GM19025 (cell line): Measurements from ENCODE around the gene PACSIN2.
"Not testable (repeated sequence)": the region's sequence is repeated elsewhere in the genome, so short reads cannot be mapped to it uniquely, and the experiment has no call there.

ENCODE experiments used
- ATAC-seq: cut with Tn5 transposase; IDR thresholded peaks from one replicate; pipeline ENCODE4 v1.9.1; 2021; ENCODE audit warnings: mild to moderate bottlenecking, low read depth, moderate library complexity; ENCODE audit not compliant: unreplicated experiment

Gene PACSIN2

DNA sequence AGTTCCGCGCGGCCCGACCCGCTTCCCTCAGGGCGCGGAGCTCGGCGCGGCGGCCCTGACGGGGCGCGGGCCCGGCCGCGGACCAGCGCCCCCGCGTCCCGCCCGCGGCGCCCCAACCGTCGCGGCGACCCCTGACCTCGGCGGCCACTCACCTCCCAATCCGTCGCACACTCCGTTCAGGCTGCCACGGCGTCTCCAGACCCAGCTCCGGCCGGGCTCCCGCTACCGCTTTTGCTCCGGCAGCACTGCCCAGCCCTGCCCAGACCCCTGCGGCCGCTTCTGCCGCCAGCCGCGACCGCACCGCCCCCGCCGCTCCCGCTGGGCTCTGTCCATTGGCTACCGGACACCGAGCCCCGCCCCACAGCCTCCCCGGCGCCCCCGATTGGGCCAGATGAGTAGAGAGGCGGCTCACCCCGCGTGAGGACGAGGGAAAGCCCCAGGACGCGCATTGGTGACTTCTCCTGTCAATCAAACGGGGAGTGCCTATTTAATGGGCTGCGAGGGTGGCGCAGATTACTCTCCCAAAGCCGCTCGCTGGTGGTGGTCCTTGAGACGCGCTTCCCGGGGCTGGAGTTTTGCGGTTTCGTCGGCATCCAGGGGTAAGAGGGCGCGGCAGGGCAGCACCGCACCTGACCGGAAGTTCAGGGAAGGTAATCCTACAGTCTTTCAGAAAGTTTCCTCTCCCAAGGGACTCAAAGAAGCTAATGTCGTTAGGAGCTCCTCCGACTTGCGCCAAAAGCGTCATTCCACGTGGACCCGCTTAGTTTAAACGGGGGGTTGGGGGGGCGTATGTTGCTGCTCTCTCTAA is at the start of gene PACSIN2:
PACSIN2 (minus strand) TSS at position 281 of the 808 bp plus-strand sequence. CDS start 103,069 bp downstream, outside the sequence.
- peak; percentile 95 for ATAC-seq

- ATAC-seq, result no peak
Measured at GRCh38 chr22:43060183-43060582, 45.2 kb upstream of the PACSIN2 start.

DNA sequence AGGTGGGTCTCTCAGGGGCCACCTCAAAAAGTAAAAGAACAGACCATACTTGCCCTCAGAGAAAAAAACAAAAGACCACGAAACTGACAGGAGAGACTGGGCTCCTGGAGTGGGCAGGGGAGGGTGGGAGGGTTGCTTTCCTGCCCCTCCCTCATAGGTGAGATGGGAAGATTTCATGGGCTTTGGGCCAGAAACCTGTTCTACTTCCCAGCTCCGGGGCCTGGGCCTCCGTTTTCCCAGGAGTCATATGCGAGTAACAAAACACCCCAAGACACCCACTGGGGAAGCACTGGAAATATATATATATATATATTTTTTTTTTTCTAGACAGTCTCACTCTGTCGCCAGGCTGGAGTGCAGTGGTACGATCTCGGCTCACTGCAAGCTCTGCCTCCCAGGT is 42.7 kb upstream of the PACSIN2 start:
- ATAC-seq, result no peak

- ATAC-seq, result no peak
Measured at GRCh38 chr22:43053176-43053575, 38.2 kb upstream of the PACSIN2 start.

- no peak for ATAC-seq
Measured at GRCh38 chr22:43050995-43051394, 36.0 kb upstream of the PACSIN2 start.

GRCh38 chr22:43047605-43048004 is 32.7 kb upstream of the PACSIN2 start:
- ATAC-seq, result no peak

GRCh38 chr22:43044290-43044712 is 29.4 kb upstream of the PACSIN2 start:
- ATAC-seq, result no peak

DNA sequence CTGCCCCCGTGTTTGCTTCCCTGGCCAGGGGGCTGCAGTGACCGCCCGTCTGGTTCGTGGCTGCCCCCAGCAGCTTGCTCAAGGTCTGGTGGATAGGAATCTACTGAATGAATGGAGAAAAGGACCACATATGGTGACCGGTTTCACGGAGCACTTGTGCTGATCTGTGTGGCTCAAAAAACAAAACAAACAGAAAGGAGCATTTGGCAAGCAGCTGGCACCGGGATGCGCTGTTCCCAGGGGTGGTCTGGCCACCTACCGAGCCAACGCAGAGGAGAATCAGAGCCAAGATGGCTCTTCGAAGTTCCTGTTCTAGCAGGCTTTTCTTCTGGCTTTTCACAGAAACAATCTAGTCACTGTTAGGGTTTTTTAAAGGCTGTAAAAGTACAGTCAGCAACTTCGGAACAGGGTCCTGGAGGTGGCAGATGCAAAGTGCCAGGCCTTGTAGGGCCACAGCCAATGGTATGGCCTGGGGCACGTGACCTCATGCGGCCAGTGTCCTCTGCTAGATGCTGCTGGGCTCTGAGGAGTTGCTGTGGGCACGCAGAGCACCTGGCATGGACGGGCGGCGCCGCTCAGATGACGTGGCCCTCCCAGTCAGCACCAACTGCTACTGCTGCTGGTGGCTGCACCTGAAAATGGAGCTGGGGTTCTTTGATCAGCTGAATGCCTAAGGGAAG is 27.3 kb upstream of the PACSIN2 start:
- no peak for ATAC-seq

DNA sequence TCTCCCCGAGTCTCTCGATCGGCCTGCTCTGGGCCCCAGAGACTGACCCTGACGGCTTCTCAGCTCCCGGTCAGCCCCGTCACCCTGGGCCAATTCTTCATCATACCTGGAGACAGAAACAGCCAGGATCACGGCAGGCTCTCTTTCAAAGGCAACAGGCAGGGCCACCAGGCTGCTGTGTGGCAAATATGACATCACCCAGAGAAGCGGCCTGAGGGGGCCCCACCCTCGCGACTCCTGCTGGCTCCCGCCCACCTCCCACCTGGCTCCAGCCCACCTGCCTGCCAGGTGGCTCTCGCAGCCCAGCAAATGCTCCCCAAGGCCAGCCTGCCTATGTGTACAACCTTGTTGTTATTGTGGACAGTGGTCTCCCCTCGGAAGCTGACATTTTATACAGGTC is 24.9 kb upstream of the PACSIN2 start:
- ATAC-seq, result no peak

DNA sequence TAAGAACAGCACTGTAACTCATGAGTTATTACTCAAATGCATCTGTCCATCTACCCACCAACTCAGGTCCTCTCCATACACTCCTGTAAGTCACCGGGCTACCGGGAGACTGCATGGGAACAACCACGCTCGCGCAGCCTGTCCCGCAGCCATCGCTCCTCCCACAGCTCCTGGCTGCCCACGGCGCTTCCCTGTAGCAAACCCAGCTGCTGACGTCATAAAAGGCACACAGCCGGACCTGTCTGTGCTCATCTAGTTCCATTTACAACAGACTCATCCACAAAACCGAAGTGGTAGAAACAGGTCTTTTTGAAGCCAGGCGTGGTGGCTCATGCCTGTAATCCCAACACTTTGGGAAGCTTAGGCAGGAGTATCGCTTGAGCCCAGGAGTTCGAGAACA is 23.4 kb upstream of the PACSIN2 start:
- no peak for ATAC-seq

DNA sequence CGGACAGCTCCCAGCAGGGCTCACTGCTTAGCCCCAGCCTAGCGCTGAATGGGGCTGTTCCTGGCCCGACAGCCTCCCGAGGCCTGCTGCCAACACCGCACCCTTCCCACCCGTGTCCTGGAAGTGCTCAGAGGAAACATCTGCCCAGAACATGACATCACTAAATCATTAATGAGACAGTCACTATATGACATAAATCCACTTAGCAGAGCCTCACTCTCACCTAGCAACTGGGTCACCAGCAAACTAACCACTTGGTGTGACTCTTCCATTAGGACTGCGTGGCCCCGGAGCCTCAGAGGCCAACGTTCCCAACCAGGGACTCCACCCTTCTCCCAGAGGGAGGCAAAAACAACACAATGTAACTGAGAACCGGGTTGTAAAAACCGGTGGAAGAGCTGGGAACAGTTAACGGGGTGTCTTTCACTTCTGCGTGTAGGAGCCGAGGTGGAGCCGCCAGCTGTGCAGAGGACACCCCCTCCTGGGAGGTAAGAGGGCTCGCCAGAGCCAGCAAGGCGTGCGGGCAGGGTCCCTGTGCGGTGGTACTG is 21.4 kb upstream of the PACSIN2 start:
- no peak for ATAC-seq

- ATAC-seq, result no peak
Measured at GRCh38 chr22:43035250-43035649, 20.3 kb upstream of the PACSIN2 start.

GRCh38 chr22:43031617-43032016 is 16.7 kb upstream of the PACSIN2 start:
- no peak for ATAC-seq

DNA sequence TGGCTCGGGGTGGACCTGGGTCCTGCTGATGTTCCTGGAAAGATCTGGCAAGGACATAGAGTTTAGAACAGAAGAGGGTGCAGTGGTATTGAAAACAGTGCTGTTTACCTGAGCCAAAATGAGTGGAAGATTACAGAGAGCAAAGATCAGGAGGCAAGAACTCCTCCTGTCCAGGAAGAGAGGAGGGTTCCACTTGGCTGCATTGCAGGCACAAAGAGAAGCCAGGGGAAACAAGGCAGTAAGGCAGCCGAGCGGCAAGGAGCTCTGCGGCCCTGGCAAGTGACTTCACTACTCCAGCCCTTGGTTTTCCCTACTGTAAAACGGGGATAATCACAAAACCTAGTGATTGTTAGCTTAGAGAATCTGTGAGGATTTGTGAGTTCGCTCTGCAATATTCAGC is 3.7 kb upstream of the PACSIN2 start:
- ATAC-seq, result no peak

GRCh38 chr22:43017525-43018460 is 2.8 kb upstream of the PACSIN2 start:
- ATAC-seq, result no peak

GRCh38 chr22:43016150-43016549 is 1.2 kb upstream of the PACSIN2 start:
- not testable (repeated sequence) for ATAC-seq

DNA sequence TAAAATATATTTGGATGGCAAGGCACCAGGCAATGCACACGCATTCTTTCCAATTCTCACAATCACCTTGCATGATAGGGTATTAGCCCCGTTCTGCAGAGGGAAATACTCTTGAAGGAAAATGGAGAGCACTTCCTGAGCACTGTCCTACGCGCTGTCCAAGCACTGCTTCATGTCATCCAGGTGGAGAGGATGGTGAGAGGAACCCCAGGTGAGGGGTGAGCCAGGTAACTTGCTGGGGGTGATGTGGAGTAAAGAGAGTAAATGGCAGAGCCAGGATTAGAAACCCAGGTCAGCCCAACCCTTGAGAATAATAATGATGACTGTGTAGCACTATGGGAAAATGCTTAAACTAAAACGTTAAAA is 711 bp upstream of the PACSIN2 start:
- ATAC-seq, result no peak

DNA sequence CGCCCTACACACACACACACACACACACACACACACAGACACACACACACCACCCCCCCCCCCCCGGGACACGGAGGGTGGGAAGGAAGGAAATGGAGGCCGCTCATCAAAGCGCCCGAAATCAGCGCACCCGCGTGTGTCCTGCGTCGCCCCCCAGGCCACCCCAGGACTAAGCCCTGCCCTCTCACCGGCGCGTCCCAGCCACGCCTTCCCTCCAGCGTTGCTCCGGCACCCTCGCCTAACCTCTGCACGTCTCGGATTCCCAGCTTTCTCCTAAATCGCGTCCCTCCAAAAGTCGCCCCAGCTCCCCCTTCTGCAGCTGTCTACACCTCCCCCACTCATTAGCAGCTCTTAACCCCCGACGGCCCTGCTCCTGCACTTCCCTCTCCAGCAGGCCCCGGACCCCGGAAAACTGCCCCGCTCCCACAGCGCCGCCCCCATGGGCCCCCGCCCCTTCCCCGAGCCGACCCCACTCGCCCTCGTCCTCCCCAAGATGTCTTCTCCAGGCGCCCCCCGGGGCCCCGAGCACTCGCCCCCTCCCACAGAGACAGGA is 557 bp downstream of the PACSIN2 start:
- ATAC-seq, result no peak

GRCh38 chr22:43013355-43014315 is 1.3 kb downstream of the PACSIN2 start:
- no peak for ATAC-seq
